Activated naive CD4-positive, alpha-beta T cell treated with anti-CD3 and anti-CD28 coated beads, Interleukin-2, amount 50 U/mL, for 24 hours (primary cell): ENCODE measurements around the gene MEIKIN.

Experiments
- H3K27ac Mint-ChIP-seq: one replicate; pipeline ENCODE4 v1.8.0; 2021; ENCODE audit warnings: mild to moderate bottlenecking, mixed read lengths
- H3K27me3 Mint-ChIP-seq: one replicate; pipeline ENCODE4 v1.8.0; 2021; ENCODE audit warnings: mixed read lengths
- H3K36me3 Mint-ChIP-seq: one replicate; pipeline ENCODE4 v1.8.0; 2021; ENCODE audit warnings: mixed read lengths
- H3K4me1 Mint-ChIP-seq: one replicate; pipeline ENCODE4 v1.8.0; 2021; ENCODE audit warnings: mixed read lengths
- H3K4me3 Mint-ChIP-seq: one replicate; pipeline ENCODE4 v1.8.0; 2021; ENCODE audit warnings: mild to moderate bottlenecking, mixed read lengths
- H3K9me3 Mint-ChIP-seq: one replicate; pipeline ENCODE4 v1.8.0; 2021; ENCODE audit warnings: mixed read lengths

Gene MEIKIN

GRCh38 chr5:131760793-131761192, 184.7 kb downstream of the MEIKIN start:
- Mint-ChIP-seq H3K4me3 (no peak overlapping the region), H3K9me3 (no peaks in the 10 kb centered on the region), H3K4me1 (peaks cover 48% of the 10 kb centered on the region), H3K36me3 (peaks cover 29% of the 10 kb centered on the region), H3K27me3 (no peaks in the 10 kb centered on the region), H3K27ac (no peak overlapping the region)

GRCh38 chr5:131759704-131760103, 185.8 kb downstream of the MEIKIN start:
- Mint-ChIP-seq H3K27me3 (no peaks in the 10 kb centered on the region), H3K4me3 (no peak overlapping the region), H3K27ac (no peak overlapping the region), H3K9me3 (no peaks in the 10 kb centered on the region), H3K36me3 (peaks cover 24% of the 10 kb centered on the region), H3K4me1 (peaks cover 48% of the 10 kb centered on the region)

- Mint-ChIP-seq H3K27me3 (no peaks in the 10 kb centered on the region), H3K4me3 (no peak overlapping the region), H3K36me3 (peaks cover 16% of the 10 kb centered on the region), H3K9me3 (no peaks in the 10 kb centered on the region), H3K27ac (no peak overlapping the region), H3K4me1 (peaks cover 52% of the 10 kb centered on the region)
Measured at GRCh38 chr5:131758520-131758900, 187.0 kb downstream of the MEIKIN start.

GRCh38 chr5:131757830-131758519, 187.5 kb downstream of the MEIKIN start:
- Mint-ChIP-seq H3K4me1 (peaks cover 56% of the 10 kb centered on the region), H3K4me3 (no peak overlapping the region), H3K9me3 (no peaks in the 10 kb centered on the region), H3K27ac (no peak overlapping the region), H3K36me3 (peaks cover 16% of the 10 kb centered on the region), H3K27me3 (no peaks in the 10 kb centered on the region)
